Measurements from ENCODE around the gene ADGRG4. TPM values are rescaled to one million over a fixed set of nuclear protein-coding genes. Genes with fewer than 3 reads are reported as not detected.

Gene ADGRG4
- total and polyA plus RNA-seq, 2 donors from 2014 or later = 0.13 TPM; not detected in 1

GRCh38 chrX:136447968-136448367 is 147.2 kb downstream of the ADGRG4 start:
- Histone ChIP-seq H3K4me3 (ENCODE audit: low read length in 3 of 3) (no peak overlapping the region), H3K27ac (ENCODE audit: low read depth in 2 of 2, low read length in 2 of 2) (no peak overlapping the region), H3K36me3 (ENCODE audit: control insufficient read depth in 2 of 3, insufficient read depth in 3 of 3, low read length in 3 of 3) (no peaks in the 10 kb centered on the region), H3K9ac (ENCODE audit: low read length in 3 of 3) (no peak overlapping the region), H3K4me1 (ENCODE audit: control insufficient read depth in 2 of 3, insufficient read depth in 2 of 3, low read depth in 1 of 3, low read length in 3 of 3) (no peaks in the 10 kb centered on the region), H3K27me3 (ENCODE audit: control insufficient read depth, insufficient read depth, low read length) (no peaks in the 10 kb centered on the region), H3K9me3 (ENCODE audit: control insufficient read depth in 2 of 3, insufficient read depth in 1 of 3, low read length in 3 of 3) (no peaks in the 10 kb centered on the region)
- intact Hi-C loops (cut with DNase I) = no loop called here
- DNase-seq (no peak), FAIRE-seq (no peak)
- no peak for TF ChIP-seq CTCF (IDR thresholded peaks at IDR 0.05; ENCODE audit: borderline replicate concordance, extremely low read depth, insufficient read depth)

- Histone ChIP-seq H3K4me3 (ENCODE audit: low read length in 3 of 3) (no peak overlapping the region), H3K36me3 (ENCODE audit: control insufficient read depth in 2 of 3, insufficient read depth in 3 of 3, low read length in 3 of 3) (no peaks in the 10 kb centered on the region), H3K9ac (ENCODE audit: low read length in 3 of 3) (no peak overlapping the region), H3K27me3 (ENCODE audit: control insufficient read depth, insufficient read depth, low read length) (no peaks in the 10 kb centered on the region), H3K27ac (ENCODE audit: low read depth in 2 of 2, low read length in 2 of 2) (no peak overlapping the region), H3K4me1 (ENCODE audit: control insufficient read depth in 2 of 3, insufficient read depth in 2 of 3, low read depth in 1 of 3, low read length in 3 of 3) (no peaks in the 10 kb centered on the region), H3K9me3 (ENCODE audit: control insufficient read depth in 2 of 3, insufficient read depth in 1 of 3, low read length in 3 of 3) (no peaks in the 10 kb centered on the region)
- intact Hi-C loops (cut with DNase I) = no loop called here
- no peak for TF ChIP-seq CTCF (IDR thresholded peaks at IDR 0.05; ENCODE audit: borderline replicate concordance, extremely low read depth, insufficient read depth)
- no peak for DNase-seq
- FAIRE-seq = no peak
Measured at GRCh38 chrX:136450050-136450830, 149.5 kb downstream of the ADGRG4 start.

- no peaks in the 10 kb centered on the region for H3K9me3 ChIP-seq (ENCODE audit: control insufficient read depth in 2 of 3, insufficient read depth in 1 of 3, low read length in 3 of 3)
- FAIRE-seq (no peak), DNase-seq (no peak)
- no peak overlapping the region for H3K9ac ChIP-seq (ENCODE audit: low read length in 3 of 3)
- no peak for TF ChIP-seq CTCF (IDR thresholded peaks at IDR 0.05; ENCODE audit: borderline replicate concordance, extremely low read depth, insufficient read depth)
- intact Hi-C loops (cut with DNase I) = no loop called here
- H3K36me3 ChIP-seq (ENCODE audit: control insufficient read depth in 2 of 3, insufficient read depth in 3 of 3, low read length in 3 of 3) = no peaks in the 10 kb centered on the region
- no peak overlapping the region for H3K27ac ChIP-seq (ENCODE audit: low read depth in 2 of 2, low read length in 2 of 2)
- H3K4me1 ChIP-seq (ENCODE audit: control insufficient read depth in 2 of 3, insufficient read depth in 2 of 3, low read depth in 1 of 3, low read length in 3 of 3) = no peaks in the 10 kb centered on the region
- no peaks in the 10 kb centered on the region for H3K27me3 ChIP-seq (ENCODE audit: control insufficient read depth, insufficient read depth, low read length)
- H3K4me3 ChIP-seq (ENCODE audit: low read length in 3 of 3) = no peak overlapping the region
Measured at GRCh38 chrX:136452614-136453013, 151.9 kb downstream of the ADGRG4 start.

All from kidney (tissue), 14 donors.